Stimulated activated CD4-positive, alpha-beta T cell treated with anti-CD3 and anti-CD28 coated beads, Interleukin-1b, Interleukin-23, amount 100 ng/mL, for 24 hours (primary cell): ENCODE measurements around the gene MUSTN1.

ENCODE experiments used
- DNase-seq, 4 experiments: peaks; one replicate each; pipeline ENCODE4 v3.0.0-alpha.2; 2020; ENCODE audit warnings: low read depth in 4 of 4, low spot score in 1 of 4

Gene MUSTN1

DNA sequence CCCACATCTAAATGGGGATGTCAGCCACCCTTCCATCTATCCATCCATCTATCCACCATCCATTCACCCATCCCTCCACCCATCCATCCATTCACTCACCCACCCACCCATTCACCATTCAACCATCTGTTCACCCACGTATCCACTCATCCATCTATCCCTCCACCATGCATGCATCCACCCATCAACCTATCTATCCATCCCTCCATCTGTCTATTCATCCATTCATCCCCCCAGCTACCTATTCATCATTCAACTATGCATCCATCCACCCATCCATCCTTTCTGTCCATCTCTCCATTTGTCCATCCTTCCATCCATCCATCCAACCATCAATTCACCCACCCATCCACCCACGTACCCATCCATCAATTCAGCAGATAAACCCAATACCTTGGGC, 25.7 kb downstream of the MUSTN1 start:
- no peak for DNase-seq

GRCh38 chr3:52805270-52806039, 29.4 kb downstream of the MUSTN1 start:
- no peak for DNase-seq

DNA sequence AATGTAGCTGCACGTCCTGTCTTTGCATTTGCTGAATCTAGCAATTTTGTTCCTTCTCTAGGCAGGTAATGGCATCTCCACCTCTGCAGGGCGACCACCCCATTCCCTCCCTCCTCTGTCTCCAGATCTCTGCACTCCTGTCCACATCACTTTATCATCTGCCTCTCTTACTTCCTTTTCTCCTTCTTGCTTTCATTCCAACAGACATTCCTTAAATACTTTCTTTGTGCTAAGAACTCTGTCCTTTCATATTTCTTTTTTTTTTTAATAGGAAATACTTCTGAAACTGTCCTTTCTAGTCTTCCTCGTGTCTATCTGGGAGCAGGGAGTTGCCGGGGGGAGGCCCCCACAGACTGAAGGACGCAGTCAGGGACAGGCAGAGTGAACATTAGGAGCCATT, 33.0 kb downstream of the MUSTN1 start:
- DNase-seq = no peak

DNA sequence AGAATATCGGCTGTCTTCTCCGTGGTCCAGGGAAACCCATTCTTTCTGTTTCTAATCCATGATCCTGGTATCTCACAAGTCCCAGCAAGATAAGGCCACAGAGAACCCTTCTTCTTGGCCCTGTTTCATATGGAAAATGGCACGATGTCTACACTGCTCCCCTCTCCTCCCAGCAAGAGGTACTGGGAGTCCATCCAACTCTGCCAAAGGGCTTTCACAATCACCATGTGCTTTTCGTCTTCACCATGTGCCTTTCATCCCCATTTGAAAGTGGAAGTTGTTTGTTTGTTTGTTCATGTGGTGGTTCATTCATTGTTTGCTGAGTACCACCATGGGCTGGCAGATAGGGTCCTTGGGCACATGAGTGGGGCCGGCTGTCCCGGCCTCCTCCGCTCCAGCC, 34.7 kb downstream of the MUSTN1 start:
- DNase-seq = no peak

- DNase-seq = no peak
Measured at GRCh38 chr3:52798978-52799476, 35.8 kb downstream of the MUSTN1 start.

- no peak for DNase-seq
Measured at GRCh38 chr3:52798376-52798977, 36.3 kb downstream of the MUSTN1 start.

- no peak for DNase-seq
Measured at GRCh38 chr3:52796411-52796810, 38.4 kb downstream of the MUSTN1 start.

- DNase-seq = no peak
Measured at GRCh38 chr3:52795298-52795900, 39.4 kb downstream of the MUSTN1 start.

- DNase-seq = no peak
Measured at GRCh38 chr3:52794612-52795099, 40.2 kb downstream of the MUSTN1 start, which contains the start of gene ITIH3. ITIH3 (plus strand) TSS chr3:52794796; CDS start chr3:52794804, 8 bp downstream.

DNA sequence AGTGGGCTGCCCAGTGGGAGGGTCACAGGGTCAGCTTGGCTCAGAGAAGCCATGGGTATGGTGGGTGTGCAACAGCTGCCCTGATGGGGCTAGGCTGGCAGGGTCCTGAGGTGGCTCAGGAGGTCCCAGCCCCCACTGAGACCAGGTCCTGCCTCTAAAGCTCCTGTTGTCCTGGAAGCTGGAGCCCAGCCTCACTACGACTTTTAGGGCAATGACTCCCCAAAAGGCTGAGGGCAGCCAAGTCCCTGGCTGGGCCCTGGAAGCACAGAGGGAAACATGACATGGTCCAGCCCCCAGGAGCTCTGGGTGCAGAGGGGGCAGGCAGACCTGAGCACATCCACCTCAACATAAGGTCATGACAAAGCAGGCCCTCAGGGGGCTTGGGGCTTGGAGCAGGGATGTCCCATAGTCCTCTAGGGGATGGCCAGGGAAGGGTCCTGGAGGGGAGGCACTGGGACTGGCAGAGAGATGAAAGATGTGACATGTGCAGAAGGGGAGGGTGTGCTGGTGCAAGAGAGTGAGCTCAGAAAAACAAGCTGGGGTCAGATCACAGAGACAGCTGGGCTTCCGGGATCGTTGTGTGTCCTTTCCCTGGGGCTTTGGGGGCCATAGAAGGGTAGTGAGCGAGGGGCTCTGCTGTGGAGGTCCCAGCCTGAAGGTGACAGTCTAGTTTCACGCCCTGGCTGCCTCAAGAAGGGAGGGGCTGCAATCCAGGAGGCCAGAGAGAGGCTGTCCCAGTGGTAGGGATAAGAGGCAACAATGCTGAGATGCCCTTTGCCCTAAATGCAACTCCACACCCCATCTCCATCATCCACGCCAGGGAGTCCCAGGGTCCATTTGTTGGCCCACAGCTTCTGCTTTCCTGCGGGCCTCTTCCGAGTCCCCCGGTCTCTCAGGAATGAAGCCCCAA, 40.9 kb downstream of the MUSTN1 start:
- DNase-seq = no peak

- DNase-seq = no peak
Measured at GRCh38 chr3:52792961-52793695, 41.7 kb downstream of the MUSTN1 start.

- no peak for DNase-seq
Measured at GRCh38 chr3:52792413-52792812, 42.4 kb downstream of the MUSTN1 start.

GRCh38 chr3:52791928-52792327, 42.9 kb downstream of the MUSTN1 start:
- DNase-seq = no peak

- no peak for DNase-seq
Measured at GRCh38 chr3:52791366-52791765, 43.5 kb downstream of the MUSTN1 start.

- DNase-seq = no peak
Measured at GRCh38 chr3:52790741-52791140, 44.1 kb downstream of the MUSTN1 start.

- DNase-seq = no peak
Measured at GRCh38 chr3:52790337-52790736, 44.5 kb downstream of the MUSTN1 start.

DNA sequence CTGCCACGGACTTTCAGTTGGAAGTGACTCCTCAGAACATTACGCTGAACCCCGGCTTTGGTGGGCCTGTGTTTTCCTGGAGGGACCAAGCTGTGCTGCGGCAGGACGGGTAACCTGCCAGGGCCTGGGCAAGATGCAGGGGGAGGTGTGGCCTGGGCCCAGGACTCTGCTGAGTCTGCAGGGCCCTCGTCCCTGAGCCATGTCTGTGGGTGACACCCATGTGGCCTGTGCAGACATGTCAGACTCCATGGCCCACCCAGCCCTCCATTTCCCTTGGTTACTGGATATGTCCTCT, 45.1 kb downstream of the MUSTN1 start:
- DNase-seq = no peak

DNA sequence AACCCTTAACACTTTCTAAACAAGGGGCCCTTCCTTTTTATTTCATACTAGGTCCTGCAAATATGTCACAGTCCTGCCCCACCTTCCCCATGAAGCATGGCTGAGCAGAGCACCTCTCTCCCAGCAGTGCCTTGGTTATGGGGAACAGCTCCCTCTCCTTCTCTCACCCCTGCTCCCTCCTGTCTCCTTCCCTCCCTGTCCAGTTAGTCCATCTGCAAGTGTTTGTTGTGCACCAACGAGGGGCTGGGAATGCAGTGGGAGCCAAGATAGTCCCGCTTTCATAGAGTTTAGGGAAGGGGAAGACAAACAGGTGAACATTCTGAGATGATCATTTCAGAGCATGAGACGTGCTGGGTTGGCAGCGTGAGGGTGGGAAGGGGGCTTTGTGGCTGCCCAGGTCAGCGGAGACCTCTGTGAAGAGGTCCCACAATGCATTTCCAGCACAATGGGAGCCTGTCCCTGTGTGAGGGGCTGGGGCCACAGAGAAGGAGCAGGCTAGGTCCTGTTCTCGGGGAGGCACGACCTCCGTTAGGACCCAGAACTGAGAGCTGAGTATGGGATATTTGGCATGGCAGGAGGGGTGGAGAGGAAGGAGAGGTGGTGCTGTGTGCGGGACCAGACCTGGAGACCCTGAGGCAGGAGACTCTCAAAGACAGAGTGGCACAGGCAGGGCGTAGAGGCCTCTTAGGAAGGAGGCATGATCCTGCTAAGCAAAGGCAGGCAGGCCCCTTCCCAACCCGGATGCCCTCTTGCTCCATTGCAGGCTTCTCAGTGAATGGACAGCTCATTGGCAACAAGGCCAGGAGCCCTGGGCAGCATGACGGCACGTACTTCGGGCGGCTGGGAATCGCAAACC, 45.7 kb downstream of the MUSTN1 start:
- DNase-seq = no peak
